B cell (primary cell): ENCODE data around the gene WDR7. TPM values are rescaled to one million over a fixed set of nuclear protein-coding genes. Genes with fewer than 3 reads are reported as not detected.

ENCODE experiments used
- ATAC-seq: fragments of 200-7000 bp; cut with Tn5 transposase; one replicate; pipeline ENCODE4 v1.10.0; 2021; ENCODE audit warnings: low read depth, mild to moderate bottlenecking, moderate number of reproducible peaks, moderate library complexity
- CTCF ChIA-PET: fragments of 350-600 bp; sonication (Branson Sonifier 250); formaldehyde crosslinking; loops from one replicate; lab custom pipeline; 2021; ENCODE audit warnings: antibody characterized with exemption, inconsistent platforms; lab: Charles Lee
- POLR2A ChIA-PET: fragments of 350-600 bp; sonication (Branson Sonifier 250); formaldehyde crosslinking; loops from one replicate; lab custom pipeline; 2021; ENCODE audit warnings: antibody characterized with exemption; lab: Charles Lee
- DNase-seq: peaks from one replicate; pipeline ENCODE4 v3.0.0; 2013
- H2AFZ ChIP-seq: 2 replicates; pipeline ENCODE4 v1.6.1; 2012; ENCODE audit warnings: mild to moderate bottlenecking, low read depth, low read length; ENCODE audit not compliant: insufficient read depth, poor library complexity, severe bottlenecking
- H3K27ac ChIP-seq, 2 donors: 1 replicate in 1 of 2; 2 replicates in 1 of 2; pipeline ENCODE4 v1.5.1; 2012 to 2013; ENCODE audit warnings: low read length in 2 of 2, mild to moderate bottlenecking in 2 of 2, moderate library complexity in 1 of 2
- H3K27me3 ChIP-seq, 4 experiments: fragments of 200-600 bp in 1 of 4; sonication (generic) in 1 of 4; replicated peaks in 1 of 4; 1 replicate in 2 of 4; 2 replicates in 2 of 4; pipeline versions ENCODE4 v1.6.1 to v1.7.0; 2013 to 2016; ENCODE audit warnings: low read length in 3 of 4, mild to moderate bottlenecking in 2 of 4, mixed read lengths in 1 of 4, moderate library complexity in 1 of 4; ENCODE audit not compliant: insufficient read depth in 4 of 4, control insufficient read depth in 3 of 4; ENCODE audit errors: control extremely low read depth in 1 of 4
- H3K36me3 ChIP-seq, 2 experiments: replicated peaks in 1 of 2; 1 replicate in 1 of 2; 2 replicates in 1 of 2; pipeline versions ENCODE4 v1.6.1 to v1.7.1; 2013; ENCODE audit warnings: low read length in 1 of 2; ENCODE audit not compliant: insufficient read depth in 2 of 2, control insufficient read depth in 1 of 2; ENCODE audit errors: control extremely low read depth in 1 of 2, extremely low read depth in 1 of 2
- H3K4me1 ChIP-seq, 2 donors: fragments of 200-600 bp in 1 of 2; sonication (generic) in 1 of 2; 1 replicate in 1 of 2; 2 replicates in 1 of 2; pipeline versions ENCODE4 v1.5.1 to v1.6.1; 2013 to 2017; ENCODE audit warnings: low read length in 2 of 2; ENCODE audit not compliant: control insufficient read depth in 2 of 2, insufficient read depth in 2 of 2
- H3K4me2 ChIP-seq: replicated peaks from 2 replicates; pipeline ENCODE3; 2012; ENCODE audit warnings: mild to moderate bottlenecking, low read depth, low read length; ENCODE audit not compliant: poor library complexity, severe bottlenecking
- H3K4me3 ChIP-seq, 5 experiments: fragments of 200-600 bp in 1 of 5; sonication (generic) in 1 of 5; 1 replicate in 3 of 5; 2 replicates in 2 of 5; pipeline versions ENCODE4 v1.5.1 to v1.7.0; 2011 to 2016; ENCODE audit warnings: low read length in 4 of 5, mild to moderate bottlenecking in 4 of 5, low read depth in 2 of 5, control low read depth in 1 of 5, moderate library complexity in 1 of 5; ENCODE audit not compliant: insufficient read depth in 1 of 5; ENCODE audit errors: control extremely low read depth in 1 of 5, extremely low read depth in 1 of 5
- H3K79me2 ChIP-seq: fragments of 200-600 bp; sonication (generic); one replicate; pipeline ENCODE4 v1.6.0; 2016; ENCODE audit warnings: low read length; ENCODE audit not compliant: control insufficient read depth, insufficient read depth
- H3K9ac ChIP-seq: fragments of 200-600 bp; sonication (generic); 2 replicates; pipeline ENCODE4 v1.6.1; 2017; ENCODE audit warnings: mild to moderate bottlenecking, low read length, moderate library complexity
- H3K9me3 ChIP-seq, 3 donors: one replicate each; pipeline versions ENCODE4 v1.6.1 to v1.7.1; 2013; ENCODE audit warnings: low read length in 2 of 3; ENCODE audit not compliant: control insufficient read depth in 2 of 3, insufficient read depth in 1 of 3; ENCODE audit errors: control extremely low read depth in 1 of 3
- H4K20me1 ChIP-seq: 2 replicates; pipeline ENCODE4 v1.6.0; 2012; ENCODE audit warnings: mild to moderate bottlenecking, low read length; ENCODE audit not compliant: insufficient read depth, control insufficient read depth, poor library complexity, severe bottlenecking
- H3K27ac Mint-ChIP-seq: one replicate; pipeline ENCODE4 v1.8.0; 2021; ENCODE audit warnings: mixed read lengths
- H3K27me3 Mint-ChIP-seq: one replicate; pipeline ENCODE4 v1.8.0; 2021; ENCODE audit warnings: mixed read lengths
- H3K4me1 Mint-ChIP-seq: one replicate; pipeline ENCODE4 v1.8.0; 2021; ENCODE audit warnings: mixed read lengths
- H3K4me3 Mint-ChIP-seq: one replicate; pipeline ENCODE4 v1.8.0; 2021; ENCODE audit warnings: mixed read lengths
- H3K9me3 Mint-ChIP-seq: one replicate; pipeline ENCODE4 v1.8.0; 2022; ENCODE audit warnings: mixed read lengths; ENCODE audit not compliant: insufficient read depth
- CTCF ChIP-seq: fragments of 200-600 bp; IDR thresholded peaks from one replicate; pipeline ENCODE4 v1.8.0; 2022; ENCODE audit warnings: antibody characterized with exemption, mild to moderate bottlenecking
- EZH2 ChIP-seq: IDR thresholded peaks from 2 replicates; pipeline ENCODE4 v1.6.1; 2012; ENCODE audit warnings: borderline replicate concordance, low read depth, mild to moderate bottlenecking, moderate library complexity, low read length; ENCODE audit not compliant: insufficient read depth, poor library complexity, severe bottlenecking
- WGBS: methylation state at CpG from one replicate; pipeline ENCODE4 v1.1.5; 2013; ENCODE audit warnings: missing lambda C conversion rate; ENCODE audit not compliant: insufficient coverage; 5-methylcytosine and 5-hydroxymethylcytosine counted together
- intact Hi-C: fragments of 100-400 bp; cut with micrococcal nuclease; formaldehyde crosslinking; loops from one replicate; pipeline ENCODE4 v1.10.0; 2022
- polyA plus RNA-seq: library from polyadenylated mRNA; depleted of rRNA; stranded (reverse); fragments of >200 nt; gene quantifications from 2 replicates; pipeline ENCODE4 v1.2.3, GENCODE V29; 2012
- total RNA-seq, 2 donors: library from RNA; stranded (reverse); fragments of 120-200 nt in 1 of 2; gene quantifications; 1 replicate in 1 of 2; 2 replicates in 1 of 2; pipeline versions ENCODE4 v1.2.3 to v1.2.4, GENCODE V29; 2013 to 2022

The WDR7 gene
- total and polyA plus RNA-seq, 2 donors (not counting 1 experiment from before 2014, with no cell fraction given): 5.5 to 45.0 TPM

- Histone ChIP-seq H3K36me3 (no peaks in the 10 kb centered on the region), H3K27ac (no peak overlapping the region), H3K27me3 (no peaks in the 10 kb centered on the region), H3K79me2 (no peaks in the 10 kb centered on the region), H3K4me1 (no peaks in the 10 kb centered on the region), H3K4me3 (no peak overlapping the region), H4K20me1 (no peaks in the 10 kb centered on the region), H3K9me3 (no peaks in the 10 kb centered on the region), H2AFZ (no peak overlapping the region), H3K4me2 (no peak overlapping the region), H3K9ac (no peak overlapping the region)
- DNase-seq: no peak
- Mint-ChIP-seq H3K27ac (no peak overlapping the region), H3K4me1 (no peaks in the 10 kb centered on the region), H3K4me3 (no peak overlapping the region), H3K27me3 (no peaks in the 10 kb centered on the region), H3K9me3 (no peaks in the 10 kb centered on the region)
- no peak for ATAC-seq
- ChIA-PET CTCF (no interaction called here), POLR2A (no interaction called here)
- intact Hi-C loops: no loop called here
- no peak for TF ChIP-seq CTCF
- TF ChIP-seq EZH2: no peak
- no CpG with 5 or more reads among the region's 2 CpGs for WGBS
Measured at GRCh38 chr18:56973487-56973886, 322.3 kb downstream of the WDR7 start.

- no peaks in the 10 kb centered on the region for H3K4me1 ChIP-seq
- no peak overlapping the region for H3K4me3 ChIP-seq
- no peak overlapping the region for H3K9ac ChIP-seq
- Mint-ChIP-seq H3K9me3 (no peaks in the 10 kb centered on the region), H3K27ac (no peak overlapping the region), H3K27me3 (no peaks in the 10 kb centered on the region), H3K4me1 (no peaks in the 10 kb centered on the region), H3K4me3 (no peak overlapping the region)
- no peak overlapping the region for H3K4me2 ChIP-seq
- H3K9me3 ChIP-seq: no peaks in the 10 kb centered on the region
- H3K79me2 ChIP-seq: no peaks in the 10 kb centered on the region
- no peak for ATAC-seq
- no peak overlapping the region for H3K27ac ChIP-seq
- no peaks in the 10 kb centered on the region for H3K27me3 ChIP-seq
- ChIA-PET CTCF (no interaction called here), POLR2A (no interaction called here)
- TF ChIP-seq CTCF (no peak), EZH2 (no peak)
- DNase-seq: no peak
- no peaks in the 10 kb centered on the region for H4K20me1 ChIP-seq
- no peak overlapping the region for H2AFZ ChIP-seq
- 100% methylated on average over 1 of the region's 1 CpG for WGBS
- H3K36me3 ChIP-seq: no peaks in the 10 kb centered on the region
- intact Hi-C loops: no loop called here
Measured at GRCh38 chr18:56974141-56974540, 323.0 kb downstream of the WDR7 start.
